GM21526 (cell line): ENCODE data around the gene RIT2.
"Not testable (repeated sequence)": the region's sequence is repeated elsewhere in the genome, so short reads cannot be mapped to it uniquely, and the experiment has no call there.

Experiments
- ATAC-seq: cut with Tn5 transposase; IDR thresholded peaks from one replicate; pipeline ENCODE4 v1.9.1; 2021; ENCODE audit warnings: moderate library complexity; ENCODE audit not compliant: unreplicated experiment, low FRiP score

RIT2 gene

DNA sequence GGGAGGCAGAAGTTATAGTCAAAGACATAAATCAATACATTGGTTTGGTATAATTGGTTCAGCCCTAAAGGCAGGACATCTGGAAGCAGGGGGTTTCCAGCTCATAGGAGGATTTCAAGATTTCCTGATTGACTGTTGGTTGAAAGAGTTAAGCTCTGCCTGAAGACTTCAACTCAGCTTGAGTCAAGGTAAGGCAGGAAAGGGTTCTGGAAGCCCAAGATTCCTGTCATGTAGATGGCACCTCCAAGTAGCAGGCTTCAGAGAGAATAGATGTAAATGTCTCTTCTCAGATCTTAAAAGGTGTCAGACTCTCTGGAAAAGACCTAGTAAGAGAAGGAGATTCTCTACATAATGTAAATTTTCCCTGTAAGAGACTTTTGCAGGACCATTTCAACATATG is 335.3 kb downstream of the RIT2 start:
- ATAC-seq, result no peak

DNA sequence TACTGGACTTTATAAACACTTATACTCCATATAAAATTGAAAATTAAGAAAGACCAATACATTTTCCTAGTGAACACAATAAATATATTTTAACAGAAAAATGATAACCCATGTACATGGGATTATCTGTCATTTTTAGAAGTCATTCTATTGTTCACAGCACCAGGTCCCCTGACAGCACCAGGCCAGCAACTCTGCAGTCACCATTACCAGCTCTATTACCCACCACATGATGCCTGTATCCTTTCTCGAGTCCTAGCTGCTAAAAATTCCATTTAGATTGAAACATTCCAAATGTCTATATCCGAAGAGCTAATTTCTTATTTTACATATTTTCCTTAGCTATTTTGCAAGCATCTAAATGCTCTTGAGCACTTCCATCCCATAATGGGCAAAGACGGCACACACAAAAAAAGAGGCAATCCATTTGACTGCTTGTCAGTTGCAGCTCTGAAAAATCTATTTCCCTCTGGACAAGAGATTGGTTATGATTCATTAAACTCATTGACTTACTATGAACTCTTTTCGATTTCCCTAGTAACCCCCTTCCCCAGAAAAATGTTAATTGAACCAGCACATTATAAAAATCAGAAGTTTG is 336.9 kb downstream of the RIT2 start:
- no peak for ATAC-seq

DNA sequence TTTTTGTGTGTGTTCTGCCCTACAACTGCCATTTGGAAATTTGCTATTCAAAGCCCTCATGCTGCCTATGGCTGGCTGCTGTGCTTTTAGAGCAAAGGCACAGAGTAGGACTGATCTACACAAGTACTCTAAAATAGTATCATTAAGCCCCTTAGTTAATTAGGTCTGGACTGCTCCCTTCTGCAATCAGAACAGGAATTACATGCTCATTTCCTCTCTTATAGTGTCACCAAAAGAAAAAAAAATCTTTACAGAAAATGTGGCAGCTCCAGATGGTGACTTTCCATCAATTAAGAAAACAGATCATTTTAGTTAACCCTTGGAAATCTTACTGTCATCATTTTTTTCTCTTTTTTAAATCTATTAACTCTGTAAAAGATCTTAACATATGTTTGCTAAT is 337.5 kb downstream of the RIT2 start:
- no peak for ATAC-seq

DNA sequence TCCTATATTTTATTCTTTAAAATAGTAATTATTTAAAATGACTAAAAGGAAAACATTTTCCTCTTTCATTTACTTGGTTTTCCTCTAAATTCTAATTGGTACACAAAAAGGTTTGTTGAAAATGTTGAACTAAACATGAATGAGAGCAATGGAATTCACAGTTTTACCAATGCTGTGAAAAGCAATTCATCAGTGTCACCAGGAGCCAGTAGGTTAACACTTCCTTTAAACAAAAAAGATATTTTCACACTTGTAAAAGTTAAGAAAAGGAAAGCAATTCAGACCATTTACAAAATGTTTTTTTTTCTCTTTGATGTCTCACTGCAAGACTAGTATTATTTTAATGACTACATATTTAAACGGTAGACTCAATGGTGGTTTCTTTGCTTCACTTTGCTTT is 341.6 kb downstream of the RIT2 start:
- ATAC-seq, result no peak

DNA sequence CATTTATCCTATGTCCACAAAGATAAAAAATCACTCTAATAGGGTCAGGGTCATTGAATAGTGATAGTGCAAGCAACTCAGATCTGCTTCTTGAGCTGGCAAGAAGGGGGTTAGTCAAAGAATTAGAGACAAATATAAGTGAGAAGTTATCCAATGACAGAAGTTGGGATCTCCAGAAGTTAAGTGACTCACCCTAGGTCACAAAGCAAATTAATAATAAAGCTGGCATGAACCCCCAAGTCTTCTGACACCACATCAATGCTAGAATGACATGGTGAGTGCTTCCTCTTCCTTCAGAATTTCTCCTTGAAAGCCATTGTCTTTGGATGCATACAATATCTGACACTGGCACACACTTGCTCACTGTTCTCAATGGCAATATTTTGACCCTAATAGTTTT is 343.5 kb downstream of the RIT2 start:
- ATAC-seq, result no peak

DNA sequence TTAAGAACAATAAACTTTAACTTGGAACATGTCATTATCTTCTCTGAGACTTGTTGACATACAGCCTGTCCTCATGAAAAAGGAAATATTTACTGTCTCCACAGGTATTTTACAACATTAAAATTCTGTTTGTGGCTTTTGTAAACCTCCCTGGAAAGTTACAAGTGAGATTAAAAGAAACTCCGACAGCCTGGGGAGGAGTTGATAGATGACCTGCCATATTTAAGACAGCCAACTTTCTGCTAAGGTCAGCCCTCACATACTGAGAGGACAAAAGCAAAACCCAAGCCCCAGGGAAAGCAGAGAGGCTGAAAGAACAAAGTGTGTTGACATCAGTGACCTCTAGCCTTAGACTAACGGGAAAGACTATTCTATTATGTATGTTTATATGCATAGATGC is 350.2 kb downstream of the RIT2 start:
- no peak for ATAC-seq

DNA sequence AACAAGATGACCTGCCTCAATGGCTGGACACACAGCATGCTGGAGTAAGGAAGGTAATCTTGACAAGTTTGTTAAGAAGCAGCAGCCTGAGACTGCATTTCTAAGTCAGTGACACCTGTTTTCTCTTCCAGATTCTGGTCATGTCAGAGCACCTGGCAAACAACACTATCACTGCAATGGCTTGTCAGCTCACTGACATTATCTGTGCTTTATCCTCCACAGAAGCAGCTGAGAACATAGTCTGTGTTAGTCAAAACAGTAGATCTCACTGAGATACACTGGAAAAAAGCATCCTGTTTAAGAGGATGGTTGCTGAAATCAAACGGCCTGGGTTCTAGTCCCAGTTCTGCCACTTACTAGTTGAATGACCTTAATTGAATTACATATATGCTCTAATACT is 355.2 kb downstream of the RIT2 start:
- ATAC-seq, result no peak

DNA sequence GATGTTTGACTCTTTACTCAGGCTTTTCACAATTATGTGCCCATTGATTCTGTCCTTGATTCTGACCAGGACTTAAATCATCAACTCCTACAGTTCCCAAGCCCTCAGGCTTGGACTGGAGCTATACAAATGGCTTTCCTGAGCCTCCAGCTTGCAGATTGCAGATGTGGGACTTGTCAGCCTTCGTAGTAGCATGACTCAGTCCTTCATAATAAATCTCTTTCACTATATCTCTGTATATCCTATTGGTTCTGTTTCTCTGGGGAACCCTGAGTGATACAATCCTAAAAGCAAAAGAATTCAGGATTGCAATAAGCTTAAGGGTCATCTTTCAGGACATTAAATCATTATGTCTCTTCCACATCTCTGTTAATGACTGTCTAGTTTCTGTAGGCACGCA is 356.6 kb downstream of the RIT2 start:
- ATAC-seq, result no peak

DNA sequence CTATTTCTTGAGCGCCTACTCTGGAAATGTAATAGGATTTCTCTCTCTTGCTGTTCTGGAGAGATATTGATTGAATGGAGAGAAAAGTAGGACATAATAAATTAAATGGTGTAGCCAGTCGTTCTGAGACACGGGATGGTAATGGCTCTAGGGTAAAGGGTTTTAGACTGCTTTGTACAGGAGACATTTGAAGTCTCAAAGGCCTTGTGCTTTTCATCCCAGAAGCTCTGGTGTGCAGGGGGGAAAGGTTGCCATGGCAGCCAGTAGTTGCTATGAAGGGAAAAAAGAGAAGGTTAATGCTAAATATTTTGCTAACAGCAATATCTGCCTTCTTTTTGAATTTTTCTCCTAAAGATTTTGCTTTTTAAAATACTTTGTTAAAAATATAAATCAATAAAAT is 359.3 kb downstream of the RIT2 start:
- ATAC-seq, result no peak

DNA sequence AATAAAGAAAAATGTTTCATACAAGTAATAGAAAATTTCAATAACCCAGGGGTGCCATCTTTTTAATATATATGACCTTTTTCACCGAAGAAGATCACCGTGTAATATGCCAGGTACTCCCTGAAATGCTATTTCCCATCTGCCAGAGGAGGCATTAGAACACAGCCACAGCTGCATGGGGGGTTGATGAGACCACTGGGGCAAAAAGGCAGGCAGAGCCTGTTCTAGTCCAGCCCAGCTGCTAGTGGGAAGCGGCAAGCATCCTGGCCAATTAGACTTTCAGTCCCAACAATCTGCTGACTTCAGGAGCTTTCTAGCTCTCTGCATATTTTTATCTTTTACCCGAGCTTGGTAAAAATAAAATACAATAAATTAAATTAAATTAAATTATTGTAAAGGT is 362.6 kb downstream of the RIT2 start:
- no peak for ATAC-seq

DNA sequence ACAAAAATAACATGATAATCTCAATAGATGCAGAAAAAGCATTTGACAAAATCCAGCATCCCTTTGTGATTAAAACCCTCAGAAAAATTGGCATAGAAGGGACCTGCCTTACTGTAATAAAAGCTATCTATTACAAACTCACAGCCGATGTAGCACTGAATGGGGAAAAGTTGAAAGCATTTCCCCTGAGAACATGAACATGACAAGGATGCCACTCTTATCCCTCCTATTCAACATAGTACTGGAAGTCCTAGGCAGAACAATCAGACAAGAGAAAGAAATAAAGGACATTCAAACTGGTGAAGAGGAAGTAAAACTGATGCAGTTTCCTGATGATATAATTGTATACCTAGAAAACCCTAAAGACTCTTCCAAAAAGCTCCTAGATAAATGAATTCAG is 368.7 kb downstream of the RIT2 start:
- no peak for ATAC-seq

DNA sequence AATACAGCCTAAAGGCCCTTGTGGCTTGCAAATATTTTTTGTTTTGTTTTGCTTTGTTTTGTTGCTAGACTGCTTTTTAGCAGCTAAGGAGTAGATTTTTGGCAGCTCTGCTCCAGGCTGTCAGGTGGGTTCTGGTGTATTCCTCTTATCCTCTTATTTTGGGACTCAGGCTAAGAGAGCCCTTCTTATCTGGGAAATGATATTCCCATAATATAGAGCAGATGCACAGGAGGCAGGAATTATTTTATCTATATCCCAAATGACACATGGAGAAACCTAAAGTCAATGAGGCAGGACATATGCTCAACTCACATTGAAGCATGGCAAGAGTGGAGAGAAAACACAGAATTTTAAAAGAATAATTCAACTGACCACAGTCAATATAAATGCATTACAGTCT is 369.6 kb downstream of the RIT2 start:
- ATAC-seq, result no peak

DNA sequence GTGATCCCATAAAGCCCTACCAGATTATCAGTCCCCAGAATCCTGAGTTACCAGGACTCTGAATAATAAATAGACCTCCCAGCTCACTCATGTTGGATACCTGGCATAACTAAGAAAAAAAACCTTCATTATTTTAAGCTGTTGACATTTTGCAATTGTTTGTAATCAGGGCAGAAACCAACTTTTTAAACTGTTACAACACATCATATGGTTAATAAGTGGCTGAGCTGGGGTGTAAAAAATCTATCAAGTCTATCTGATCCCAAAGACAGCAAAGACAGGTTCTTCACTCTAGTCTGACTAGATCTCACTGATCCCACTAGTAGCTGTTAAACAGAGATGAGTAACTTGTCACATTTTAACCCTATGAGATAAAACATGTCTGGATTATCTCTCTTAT is 370.3 kb downstream of the RIT2 start:
- ATAC-seq, result no peak

DNA sequence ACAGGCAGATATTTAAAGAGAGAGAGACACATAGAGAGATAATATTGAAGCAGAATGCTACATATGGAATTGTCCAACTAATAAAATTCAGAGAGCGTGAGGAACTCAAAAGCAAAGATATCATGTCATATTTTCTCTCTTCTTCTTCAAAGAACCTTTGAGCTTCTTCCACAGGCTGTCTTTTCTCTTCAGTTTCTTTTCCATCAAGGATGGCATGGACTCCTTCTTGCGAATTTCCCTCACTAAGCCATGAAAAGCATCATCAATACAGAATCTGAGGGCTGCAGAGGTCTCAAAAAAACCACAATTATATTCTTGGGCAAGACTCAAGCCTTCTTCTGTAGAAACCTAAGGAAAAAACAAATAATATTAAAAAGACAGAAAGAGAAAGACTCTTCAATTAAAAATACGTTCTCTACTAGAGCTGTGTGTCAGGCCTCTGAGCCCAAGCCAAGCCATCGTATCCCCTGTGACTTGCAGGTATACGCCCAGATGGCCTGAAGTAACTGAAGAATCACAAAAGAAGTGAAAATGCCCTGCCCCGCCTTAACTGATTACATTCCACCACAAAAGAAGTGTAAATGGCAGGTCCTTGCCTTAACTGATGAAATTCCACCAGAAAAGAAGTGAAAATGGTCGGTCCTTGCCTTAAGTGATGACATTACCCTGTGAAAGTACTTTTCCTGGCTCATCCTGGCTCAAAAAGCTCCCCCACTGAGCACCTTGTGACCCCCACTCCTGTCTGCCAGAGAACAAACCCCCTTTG is 371.9 kb downstream of the RIT2 start:
- no peak for ATAC-seq

DNA sequence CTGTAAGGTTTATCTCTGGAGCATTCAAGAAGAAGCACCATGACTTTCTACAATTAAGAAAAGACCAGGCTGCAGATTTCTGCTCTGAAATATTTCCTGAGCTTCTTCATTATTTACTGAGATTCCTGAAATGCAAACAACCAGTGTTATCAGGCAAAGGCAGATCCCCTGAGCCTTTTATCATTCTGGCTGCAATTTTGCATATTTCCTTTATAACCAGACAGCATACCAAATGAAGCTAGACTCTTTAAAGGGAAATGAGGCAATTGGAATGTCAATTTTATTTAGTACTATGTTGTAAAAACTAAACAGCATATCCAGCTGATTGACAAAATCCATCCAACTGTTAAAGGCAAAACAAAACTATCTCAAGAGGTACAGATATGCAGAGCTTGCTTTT is 372.5 kb downstream of the RIT2 start:
- no peak for ATAC-seq

DNA sequence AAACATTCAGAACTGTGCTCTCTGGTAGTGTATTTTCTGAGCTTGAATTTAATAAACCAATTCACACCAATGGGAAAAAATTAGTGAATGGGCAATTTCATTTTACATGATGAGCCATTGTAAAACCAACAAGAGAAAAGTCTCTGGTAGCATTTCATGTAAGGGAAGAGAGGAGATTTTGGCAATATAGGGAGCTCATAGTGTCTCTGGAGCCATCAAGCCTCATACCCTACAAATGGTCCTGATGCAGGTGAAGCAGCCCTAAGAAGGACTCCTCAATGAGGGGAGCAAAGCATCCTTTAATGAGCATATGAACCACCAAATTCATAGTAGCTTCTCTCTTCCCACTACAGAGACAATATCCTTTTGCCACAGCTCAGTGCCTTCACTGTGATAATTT is 373.0 kb downstream of the RIT2 start:
- no peak for ATAC-seq

DNA sequence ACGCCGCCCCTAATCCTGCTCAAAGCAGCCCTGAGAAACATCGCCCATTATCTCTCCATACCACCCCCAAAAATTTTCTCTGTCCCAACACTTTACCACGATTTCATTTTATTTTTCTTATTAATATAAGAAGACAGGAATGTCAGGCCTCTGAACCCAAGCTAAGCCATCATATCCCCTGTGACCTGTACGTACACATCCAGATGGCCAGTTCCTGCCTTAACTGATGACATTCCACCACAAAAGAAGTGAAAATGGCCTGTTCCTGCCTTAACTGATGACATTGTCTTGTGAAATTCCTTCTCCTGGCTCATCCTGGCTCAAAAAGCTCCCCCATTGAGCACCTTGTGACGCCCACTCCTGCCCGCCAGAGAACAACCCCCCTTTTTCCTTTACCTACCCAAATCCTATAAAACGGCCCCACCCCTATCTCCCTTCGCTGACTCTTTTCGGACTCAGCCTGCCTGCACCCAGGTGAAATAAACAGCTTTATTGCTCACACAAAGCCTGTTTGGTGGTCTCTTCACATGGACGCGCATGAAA is 373.6 kb downstream of the RIT2 start:
- ATAC-seq, result not testable (repeated sequence)

DNA sequence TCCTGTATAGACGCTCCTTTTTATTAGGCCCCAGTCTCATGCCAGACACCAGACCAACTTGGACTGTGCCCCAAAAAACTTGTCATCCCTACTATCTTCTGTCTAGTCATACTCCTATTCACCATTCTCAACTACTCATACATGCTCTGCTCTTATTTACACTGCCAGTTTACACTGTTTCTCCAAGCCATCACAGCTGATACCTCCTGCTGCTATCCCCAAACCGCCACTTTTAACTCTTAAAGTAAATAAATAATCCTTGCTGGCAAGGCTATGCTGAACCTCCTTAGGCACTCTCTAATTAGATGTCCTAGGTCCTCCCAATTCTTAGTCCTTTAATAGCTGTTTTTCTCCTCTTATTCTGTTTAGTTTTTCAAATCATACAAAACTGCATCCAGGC is 374.2 kb downstream of the RIT2 start:
- not testable (repeated sequence) for ATAC-seq

DNA sequence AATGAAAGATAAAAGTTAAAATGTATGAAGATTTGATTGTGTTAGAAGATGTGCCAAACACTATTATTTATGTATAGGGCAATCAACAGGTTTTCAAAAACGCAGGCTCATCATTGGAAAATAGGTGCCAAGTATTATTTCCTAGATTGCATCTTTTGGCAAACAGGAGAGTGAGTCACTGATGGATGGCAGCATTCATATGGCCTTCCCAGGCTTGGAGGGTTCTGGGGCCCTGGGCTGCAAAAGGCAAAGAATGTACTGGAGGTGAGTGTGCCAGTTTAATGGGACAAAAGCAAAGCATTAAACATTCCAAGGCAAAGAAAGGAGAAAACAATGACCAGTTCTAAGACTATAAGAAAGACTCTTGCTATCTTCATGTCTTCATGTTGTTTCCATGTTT is 379.4 kb downstream of the RIT2 start:
- ATAC-seq, result no peak

DNA sequence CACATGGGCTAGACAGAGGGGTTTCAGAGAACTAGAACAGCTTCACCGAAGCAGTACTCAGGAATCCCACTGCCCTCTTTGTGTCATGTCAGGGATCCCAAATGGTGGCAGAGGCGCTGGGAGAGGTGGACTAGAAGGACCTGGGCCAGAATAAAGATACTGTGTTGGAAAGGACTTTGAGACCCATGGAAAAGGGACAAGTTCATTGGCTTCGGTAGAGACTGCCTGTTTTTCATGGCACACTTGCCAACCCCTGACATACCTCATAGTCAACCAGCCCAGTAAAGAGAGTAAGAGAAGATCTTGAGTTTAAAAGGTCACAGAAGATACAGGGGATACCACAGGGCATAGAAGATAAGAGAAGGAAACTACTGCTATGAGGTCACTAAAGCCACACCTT is 381.0 kb downstream of the RIT2 start:
- no peak for ATAC-seq

DNA sequence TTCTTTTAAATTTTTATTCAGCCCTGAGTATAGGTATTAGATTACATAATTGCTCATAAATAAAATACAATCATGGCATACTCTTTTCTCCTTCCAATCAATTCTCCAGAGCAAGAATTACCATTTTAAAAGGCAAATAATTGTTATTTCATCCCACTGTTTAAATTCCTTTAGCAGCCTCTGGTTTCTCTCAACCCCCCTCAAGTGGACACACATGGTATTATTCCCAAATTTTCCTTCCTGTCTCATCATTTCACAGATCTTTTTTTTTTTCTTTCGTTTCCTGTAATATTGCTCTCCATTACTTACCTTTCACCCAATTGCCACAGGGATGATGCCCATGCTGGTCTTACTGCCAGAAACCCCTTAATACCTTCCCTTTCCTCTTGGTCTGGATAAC is 385.2 kb downstream of the RIT2 start:
- no peak for ATAC-seq

DNA sequence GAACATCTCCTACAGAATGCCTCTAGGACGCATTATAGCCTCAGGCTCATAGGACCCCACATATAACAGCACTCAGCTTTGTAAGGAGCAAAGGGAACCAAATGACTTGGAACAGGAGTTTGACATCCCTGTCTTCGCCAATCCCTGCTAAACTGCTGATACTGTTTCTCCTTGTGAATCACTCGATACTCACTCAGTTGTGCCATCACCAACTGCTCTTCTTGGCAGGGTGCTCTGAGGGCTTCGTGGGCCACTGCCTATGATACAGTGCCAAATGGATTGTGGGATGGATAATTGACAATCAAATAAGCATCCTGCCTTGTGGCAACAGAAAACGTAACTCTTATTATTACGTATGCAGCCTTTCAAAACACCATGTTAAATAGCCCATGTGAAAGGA is 396.3 kb downstream of the RIT2 start:
- no peak for ATAC-seq
